ENCODE results near the gene ZBED4. TPM values are rescaled to one million over a fixed set of nuclear protein-coding genes. Genes with fewer than 3 reads are reported as not detected.

ZBED4 gene
- total RNA-seq, 1 experiment from 2014 or later: 29.2 TPM

- peaks cover 50% of the 10 kb centered on the region for H3K36me3 Mint-ChIP-seq
- H3K4me3 Mint-ChIP-seq: no peak overlapping the region
- CTCF ChIA-PET: no interaction called here
These were observed 17.8 kb downstream of the ZBED4 start for GRCh38 chr22:49871482-49871881.

GRCh38 chr22:49872347-49872746 is 18.7 kb downstream of the ZBED4 start:
- Mint-ChIP-seq H3K4me3 (no peak overlapping the region), H3K27me3 (ENCODE audit: low read depth) (no peaks in the 10 kb centered on the region), H3K4me1 (peaks cover 3% of the 10 kb centered on the region), H3K27ac (no peak overlapping the region), H3K9me3 (peaks cover 21% of the 10 kb centered on the region), H3K36me3 (peaks cover 46% of the 10 kb centered on the region)
- DNase-seq (ENCODE audit: low spot score): no peak
- TF ChIP-seq NFE2L1 (CRISPR knock-in tag; IDR thresholded peaks at IDR 0.05) (no peak), ZNF121 (CRISPR knock-in tag; IDR thresholded peaks at IDR 0.05) (no peak), ATF2 (CRISPR knock-in tag; IDR thresholded peaks at IDR 0.05; ENCODE audit: borderline replicate concordance, low read depth) (no peak)
- ChIA-PET CTCF (no interaction called here), POLR2A (no interaction called here)
- ATAC-seq: no peak

More at GRCh38 chr22:49871482-49871881, 17.8 kb downstream of the ZBED4 start:
- ATAC-seq: no peak
- H3K4me1 Mint-ChIP-seq: peaks cover 12% of the 10 kb centered on the region
- H3K27me3 Mint-ChIP-seq (ENCODE audit: low read depth): no peaks in the 10 kb centered on the region
- TF ChIP-seq STAT6 (CRISPR knock-in tag; conservative IDR thresholded peaks at IDR 0.05; ENCODE audit: low read depth): no peak
- no peak for TF ChIP-seq CREM (CRISPR knock-in tag; IDR thresholded peaks at IDR 0.05)
- TF ChIP-seq FOXP4 (CRISPR knock-in tag; IDR thresholded peaks at IDR 0.05): no peak
- no peak for TF ChIP-seq E2F1 (CRISPR knock-in tag; IDR thresholded peaks at IDR 0.05)
- no peak for TF ChIP-seq ZNF138 (CRISPR knock-in tag; conservative IDR thresholded peaks at IDR 0.05)
- TF ChIP-seq E2F5 (CRISPR knock-in tag; IDR thresholded peaks at IDR 0.05): no peak
- TF ChIP-seq USF1 (CRISPR knock-in tag; IDR thresholded peaks at IDR 0.05): no peak
- no peak for DNase-seq (ENCODE audit: low spot score)
- H3K27ac Mint-ChIP-seq: no peak overlapping the region; the same call in 1 of the 2 replicates
- peaks cover 27% of the 10 kb centered on the region for H3K9me3 Mint-ChIP-seq
- POLR2A ChIA-PET: no interaction called here

- no peak overlapping the region for H3K4me3 Mint-ChIP-seq
- ATAC-seq (no peak), DNase-seq (ENCODE audit: low spot score) (no peak)
- peak overlapping the region; percentile 58 for H3K27ac Mint-ChIP-seq
- peaks cover 23% of the 10 kb centered on the region for H3K9me3 Mint-ChIP-seq
- ChIA-PET CTCF (interaction anchor here (0.8 kb wide), 1 partner anchor 157 kb away, joined by 3 read pairs; no protein-coding TSS in a partner anchor), POLR2A (interaction anchor here (0.5 kb wide), 1 partner anchor 30 kb away, joined by 4 read pairs; no protein-coding TSS in a partner anchor)
- H3K27me3 Mint-ChIP-seq (ENCODE audit: low read depth): no peaks in the 10 kb centered on the region
- H3K36me3 Mint-ChIP-seq: peaks cover 45% of the 10 kb centered on the region
- H3K4me1 Mint-ChIP-seq: no peaks in the 10 kb centered on the region
- TF ChIP-seq MYBL2 (CRISPR knock-in tag; IDR thresholded peaks at IDR 0.05) (no peak), USF2 (CRISPR knock-in tag; IDR thresholded peaks at IDR 0.05) (no peak), JAZF1 (CRISPR knock-in tag; IDR thresholded peaks at IDR 0.05) (no peak), ZNF671 (CRISPR knock-in tag; IDR thresholded peaks at IDR 0.05) (no peak), ZNF396 (CRISPR knock-in tag; IDR thresholded peaks at IDR 0.05; ENCODE audit: borderline replicate concordance) (no peak), ZNF532 (CRISPR knock-in tag; IDR thresholded peaks at IDR 0.05; ENCODE audit: borderline replicate concordance) (no peak)
These were observed 19.7 kb downstream of the ZBED4 start for GRCh38 chr22:49873228-49873940.
